HG02852 (cell line): Measurements from ENCODE around the gene OTUB2.

Experiments
- ATAC-seq: cut with Tn5 transposase; IDR thresholded peaks from one replicate; pipeline ENCODE4 v1.9.1; 2021; ENCODE audit warnings: mild to moderate bottlenecking, moderate library complexity; ENCODE audit not compliant: unreplicated experiment

The OTUB2 gene

GRCh38 chr14:94038921-94039629, 12.9 kb downstream of the OTUB2 start:
- no peak for ATAC-seq

GRCh38 chr14:94040247-94040646, 14.1 kb downstream of the OTUB2 start:
- no peak for ATAC-seq

GRCh38 chr14:94040796-94041195, 14.7 kb downstream of the OTUB2 start:
- no peak for ATAC-seq

GRCh38 chr14:94041551-94042346, 15.6 kb downstream of the OTUB2 start:
- no peak for ATAC-seq

GRCh38 chr14:94042433-94043091, 16.4 kb downstream of the OTUB2 start:
- no peak for ATAC-seq

GRCh38 chr14:94043111-94043755, 17.1 kb downstream of the OTUB2 start:
- no peak for ATAC-seq

- ATAC-seq, result no peak
These were observed 17.8 kb downstream of the OTUB2 start for GRCh38 chr14:94043756-94044475.

GRCh38 chr14:94044476-94045091, 18.4 kb downstream of the OTUB2 start:
- ATAC-seq, result no peak

- no peak for ATAC-seq
These were observed 19.0 kb downstream of the OTUB2 start for GRCh38 chr14:94045101-94045500.

GRCh38 chr14:94045563-94046345, 19.6 kb downstream of the OTUB2 start:
- ATAC-seq, result no peak

- ATAC-seq, result no peak
These were observed 20.6 kb downstream of the OTUB2 start for GRCh38 chr14:94046696-94047250.

- ATAC-seq, result no peak
These were observed 21.4 kb downstream of the OTUB2 start for GRCh38 chr14:94047581-94047980.

- ATAC-seq, result no peak
These were observed 22.8 kb downstream of the OTUB2 start for GRCh38 chr14:94048691-94049624.

- no peak for ATAC-seq
These were observed 23.5 kb downstream of the OTUB2 start for GRCh38 chr14:94049625-94050023.

- no peak for ATAC-seq
These were observed 24.2 kb downstream of the OTUB2 start for GRCh38 chr14:94050231-94050880.

GRCh38 chr14:94051115-94051514, 25.0 kb downstream of the OTUB2 start:
- no peak for ATAC-seq

- no peak for ATAC-seq
These were observed 25.6 kb downstream of the OTUB2 start for GRCh38 chr14:94051779-94052178.

GRCh38 chr14:94052199-94052598, 26.1 kb downstream of the OTUB2 start:
- ATAC-seq, result no peak
